Calu3 (cell line): ENCODE data around the gene OSCP1. TPM values are rescaled to one million over a fixed set of nuclear protein-coding genes. Genes with fewer than 3 reads are reported as not detected.

ENCODE experiments used
- BruUV-seq: library from RNA; stranded (reverse); fragments of 400-500 nt; replicated peaks from 2 replicates; lab custom pipeline; 2021; lab: Mats Ljungman, UMichigan
- CTCF ChIA-PET: fragments of 300-600 bp; sonication (Branson Sonifier 250); formaldehyde crosslinking; loops from one replicate; lab custom pipeline; 2022; ENCODE audit warnings: antibody characterized with exemption; lab: Charles Lee
- DNase-seq: peaks from one replicate; pipeline ENCODE4 v3.0.0; 2022
- H3K27ac Mint-ChIP-seq: one replicate; pipeline ENCODE4 v1.8.0; 2022; ENCODE audit warnings: mixed read lengths; ENCODE audit not compliant: unreplicated experiment
- H3K27me3 Mint-ChIP-seq: one replicate; pipeline ENCODE4 v1.8.0; 2022; ENCODE audit warnings: mixed read lengths; ENCODE audit not compliant: unreplicated experiment
- H3K36me3 Mint-ChIP-seq: one replicate; pipeline ENCODE4 v1.8.0; 2022; ENCODE audit warnings: mild to moderate bottlenecking, moderate library complexity, mixed read lengths; ENCODE audit not compliant: insufficient read depth, unreplicated experiment
- H3K4me1 Mint-ChIP-seq: one replicate; pipeline ENCODE4 v1.8.0; 2022; ENCODE audit warnings: mild to moderate bottlenecking, low read depth, mixed read lengths; ENCODE audit not compliant: unreplicated experiment
- H3K4me3 Mint-ChIP-seq: one replicate; pipeline ENCODE4 v1.8.0; 2022; ENCODE audit warnings: mild to moderate bottlenecking, low read depth, moderate library complexity, mixed read lengths; ENCODE audit not compliant: unreplicated experiment
- H3K9me3 Mint-ChIP-seq: one replicate; pipeline ENCODE4 v1.8.0; 2022; ENCODE audit warnings: low read depth, mixed read lengths; ENCODE audit not compliant: unreplicated experiment
- intact Hi-C: fragments of 100-400 bp; cut with micrococcal nuclease; formaldehyde crosslinking; loops from one replicate; pipeline ENCODE4 v1.10.0; 2022; ENCODE audit not compliant: unreplicated experiment
- total RNA-seq: library from RNA; stranded (reverse); gene quantifications from 2 replicates; pipeline ENCODE4 v1.2.3, GENCODE V29; 2022
- TF ChIP-seq, protein P1 (sequence below): fragments of 200-600 bp; IDR thresholded peaks from one replicate; pipeline ENCODE4 v1.8.0; 2022; ENCODE audit warnings: antibody characterized with exemption; ENCODE audit not compliant: unreplicated experiment

Gene OSCP1
- total RNA-seq, 1 experiment from 2014 or later: 2.0 TPM

DNA sequence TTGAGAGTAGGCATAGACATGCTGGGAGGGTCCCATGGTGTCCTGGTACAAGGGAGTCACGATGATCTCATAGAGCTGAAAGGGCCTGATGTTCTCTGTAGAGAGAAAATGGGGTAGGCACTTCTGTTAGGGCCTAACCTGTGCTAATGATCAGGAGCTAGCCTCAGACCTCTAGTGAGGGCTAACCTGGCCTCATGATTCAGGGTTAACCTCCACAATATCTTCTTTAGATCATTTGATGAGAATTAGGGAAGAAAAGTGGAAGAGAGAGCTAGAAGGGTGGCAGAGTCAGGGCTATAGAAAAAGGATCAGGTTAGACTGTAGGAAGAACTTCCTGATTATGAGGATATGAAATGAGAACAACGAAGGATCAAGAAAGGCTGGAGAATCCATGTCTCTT, 18.9 kb upstream of the OSCP1 start:
- DNase-seq: no peak
- CTCF ChIA-PET: no interaction called here
- peaks cover 9% of the 10 kb centered on the region for H3K27me3 Mint-ChIP-seq
- H3K9me3 Mint-ChIP-seq: no peaks in the 10 kb centered on the region
- peaks cover 10% of the 10 kb centered on the region for H3K4me1 Mint-ChIP-seq
- BruUV-seq: no TSS peak
- H3K4me3 Mint-ChIP-seq: no peak overlapping the region
- TF ChIP-seq, protein P1, sequence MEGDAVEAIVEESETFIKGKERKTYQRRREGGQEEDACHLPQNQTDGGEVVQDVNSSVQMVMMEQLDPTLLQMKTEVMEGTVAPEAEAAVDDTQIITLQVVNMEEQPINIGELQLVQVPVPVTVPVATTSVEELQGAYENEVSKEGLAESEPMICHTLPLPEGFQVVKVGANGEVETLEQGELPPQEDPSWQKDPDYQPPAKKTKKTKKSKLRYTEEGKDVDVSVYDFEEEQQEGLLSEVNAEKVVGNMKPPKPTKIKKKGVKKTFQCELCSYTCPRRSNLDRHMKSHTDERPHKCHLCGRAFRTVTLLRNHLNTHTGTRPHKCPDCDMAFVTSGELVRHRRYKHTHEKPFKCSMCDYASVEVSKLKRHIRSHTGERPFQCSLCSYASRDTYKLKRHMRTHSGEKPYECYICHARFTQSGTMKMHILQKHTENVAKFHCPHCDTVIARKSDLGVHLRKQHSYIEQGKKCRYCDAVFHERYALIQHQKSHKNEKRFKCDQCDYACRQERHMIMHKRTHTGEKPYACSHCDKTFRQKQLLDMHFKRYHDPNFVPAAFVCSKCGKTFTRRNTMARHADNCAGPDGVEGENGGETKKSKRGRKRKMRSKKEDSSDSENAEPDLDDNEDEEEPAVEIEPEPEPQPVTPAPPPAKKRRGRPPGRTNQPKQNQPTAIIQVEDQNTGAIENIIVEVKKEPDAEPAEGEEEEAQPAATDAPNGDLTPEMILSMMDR: no peak
- H3K36me3 Mint-ChIP-seq: peaks cover 8% of the 10 kb centered on the region
- H3K27ac Mint-ChIP-seq: no peak overlapping the region
- intact Hi-C loops: no loop called here

DNA sequence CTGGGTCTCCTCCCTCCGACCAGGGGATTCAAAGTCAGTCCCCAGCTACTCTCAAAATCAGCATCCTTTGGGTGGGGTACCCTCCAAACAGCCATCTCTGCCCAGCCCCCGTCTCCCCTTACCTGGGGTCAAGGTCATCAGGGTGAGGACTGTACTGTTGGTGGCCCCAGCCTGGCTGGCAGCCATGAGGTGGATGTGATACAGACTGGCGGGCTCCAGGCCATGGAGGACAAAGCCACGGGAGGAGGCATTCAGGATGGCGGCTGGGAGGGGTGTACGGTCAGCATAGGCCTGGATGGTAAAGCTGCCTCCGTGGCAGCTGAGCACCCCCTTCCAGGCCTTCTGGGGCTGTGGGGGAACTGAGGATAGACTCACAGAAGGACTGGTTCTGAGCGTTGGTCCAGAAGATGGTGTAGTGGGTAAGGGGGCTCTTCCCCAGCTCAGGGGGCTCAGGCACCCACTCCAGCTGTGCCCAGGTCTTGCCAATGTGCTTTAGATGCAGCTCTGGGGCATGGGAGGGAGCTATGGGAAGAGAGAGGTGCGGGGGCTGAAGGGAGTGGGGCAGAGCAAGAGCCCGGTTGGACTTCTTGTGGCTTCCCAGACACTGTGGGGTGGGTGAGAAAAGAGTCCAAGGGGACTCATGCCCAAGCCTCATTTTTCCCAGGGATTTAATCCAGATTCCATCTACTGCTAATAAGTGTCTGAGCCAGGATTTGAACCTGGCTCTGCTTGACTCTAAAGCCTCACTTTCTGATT, 17.6 kb upstream of the OSCP1 start:
- Mint-ChIP-seq H3K27ac (no peak overlapping the region), H3K36me3 (peaks cover 21% of the 10 kb centered on the region), H3K27me3 (no peaks in the 10 kb centered on the region), H3K9me3 (no peaks in the 10 kb centered on the region), H3K4me1 (peaks cover 10% of the 10 kb centered on the region), H3K4me3 (no peak overlapping the region)
- CTCF ChIA-PET: interaction anchor here (0.5 kb wide), 1 partner anchor 39 kb away, joined by 7 read pairs; no protein-coding TSS in a partner anchor
- no TSS peak for BruUV-seq
- intact Hi-C loops: no loop called here
- DNase-seq: no peak
- TF ChIP-seq, protein P1: no peak

DNA sequence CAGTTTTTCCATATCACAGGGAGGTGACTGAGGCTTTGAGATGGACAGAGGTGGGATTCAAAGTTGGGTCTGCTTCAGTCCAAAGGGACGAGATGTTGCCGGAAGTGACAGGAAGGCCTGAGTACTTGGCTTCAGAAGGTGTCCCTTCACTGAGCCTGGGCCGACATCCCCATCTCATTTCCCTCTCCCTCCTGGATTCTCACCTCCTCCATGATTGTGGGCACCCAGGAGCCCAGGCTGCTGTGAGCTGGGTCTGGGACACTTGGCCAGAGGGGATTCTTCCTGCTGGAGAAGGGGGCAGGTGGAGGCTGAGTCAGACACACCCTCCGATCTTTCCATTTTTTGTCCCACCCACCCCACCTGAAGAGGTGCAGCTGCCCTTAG, 16.8 kb upstream of the OSCP1 start:
- intact Hi-C loops: no loop called here
- CTCF ChIA-PET: no interaction called here
- no peaks in the 10 kb centered on the region for H3K27me3 Mint-ChIP-seq
- DNase-seq: no peak
- peaks cover 10% of the 10 kb centered on the region for H3K4me1 Mint-ChIP-seq
- TF ChIP-seq, protein P1: no peak
- no peaks in the 10 kb centered on the region for H3K9me3 Mint-ChIP-seq
- no peak overlapping the region for H3K4me3 Mint-ChIP-seq
- no TSS peak for BruUV-seq
- H3K27ac Mint-ChIP-seq: no peak overlapping the region
- peaks cover 25% of the 10 kb centered on the region for H3K36me3 Mint-ChIP-seq

DNA sequence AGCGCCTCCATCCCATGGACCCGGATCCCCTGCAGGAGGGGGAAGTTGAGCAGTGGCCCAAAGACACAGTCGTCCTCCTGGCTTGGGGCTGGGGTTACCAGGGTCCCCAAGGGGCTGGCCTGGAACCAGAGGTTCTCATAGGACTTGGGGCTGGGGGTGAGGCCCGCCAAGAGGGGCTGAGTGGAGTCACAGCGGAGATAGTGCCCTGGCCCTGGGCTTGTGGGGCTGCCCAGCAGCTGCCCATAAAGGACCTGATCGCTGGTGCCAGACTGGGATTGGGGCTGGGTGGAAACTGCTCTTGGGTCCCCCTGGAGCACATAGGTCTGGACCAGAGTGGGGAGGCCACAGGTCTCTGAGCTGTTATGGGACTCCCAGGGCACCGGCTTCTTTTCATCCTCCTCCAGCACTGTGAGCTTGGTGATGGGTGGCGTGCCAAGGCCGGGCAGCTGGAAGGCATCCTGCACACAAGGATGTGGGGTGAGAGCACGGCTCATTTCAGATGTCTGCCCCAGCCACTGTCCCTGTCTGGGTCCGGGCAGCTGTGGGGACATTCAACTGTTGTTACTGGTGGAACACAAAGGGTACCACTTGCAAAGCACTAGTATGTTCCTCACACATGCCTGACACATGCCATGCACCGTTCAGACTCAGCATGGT, 16.2 kb upstream of the OSCP1 start:
- Mint-ChIP-seq H3K36me3 (peaks cover 27% of the 10 kb centered on the region), H3K27ac (no peak overlapping the region), H3K4me1 (peaks cover 10% of the 10 kb centered on the region), H3K27me3 (no peaks in the 10 kb centered on the region), H3K4me3 (no peak overlapping the region), H3K9me3 (no peaks in the 10 kb centered on the region)
- intact Hi-C loops: no loop called here
- DNase-seq: no peak
- CTCF ChIA-PET: no interaction called here
- TF ChIP-seq, protein P1: no peak
- BruUV-seq: no TSS peak
